Naive B cell (primary cell): ENCODE measurements around the gene DUS2. TPM values are rescaled to one million over a fixed set of nuclear protein-coding genes. Genes with fewer than 3 reads are reported as not detected.

Experiments
- ATAC-seq, 2 donors: fragments of 150-1000 bp; cut with Tn5 transposase; 2 replicates each; pipeline ENCODE4 v1.10.0; 2021; ENCODE audit warnings: low read depth in 2 of 2, mild to moderate bottlenecking in 2 of 2, moderate library complexity in 2 of 2
- DNase-seq: peaks from one replicate; pipeline ENCODE4 v3.0.0; 2022
- H3K27ac Mint-ChIP-seq, 6 donors: one replicate each; pipeline ENCODE4 v1.8.0; 2020 to 2022; ENCODE audit warnings: mild to moderate bottlenecking in 6 of 6, mixed read lengths in 6 of 6, moderate library complexity in 5 of 6, inconsistent platforms in 2 of 6
- H3K27me3 Mint-ChIP-seq, 3 donors: one replicate each; pipeline ENCODE4 v1.8.0; 2021 to 2022; ENCODE audit warnings: mixed read lengths in 3 of 3, mild to moderate bottlenecking in 1 of 3
- H3K36me3 Mint-ChIP-seq, 2 donors: one replicate each; pipeline ENCODE4 v1.8.0; 2020 to 2022; ENCODE audit warnings: mixed read lengths in 2 of 2, inconsistent platforms in 1 of 2, mild to moderate bottlenecking in 1 of 2
- H3K4me1 Mint-ChIP-seq, 3 donors: one replicate each; pipeline ENCODE4 v1.8.0; 2020 to 2022; ENCODE audit warnings: mixed read lengths in 3 of 3, inconsistent platforms in 1 of 3, mild to moderate bottlenecking in 1 of 3, moderate library complexity in 1 of 3
- H3K4me3 Mint-ChIP-seq, 8 donors: one replicate each; pipeline ENCODE4 v1.8.0; 2020 to 2022; ENCODE audit warnings: mild to moderate bottlenecking in 8 of 8, mixed read lengths in 8 of 8, moderate library complexity in 8 of 8, inconsistent platforms in 2 of 8
- H3K9me3 Mint-ChIP-seq, 7 donors: one replicate each; pipeline ENCODE4 v1.8.0; 2020 to 2022; ENCODE audit warnings: mixed read lengths in 7 of 7, mild to moderate bottlenecking in 5 of 7, inconsistent platforms in 2 of 7, moderate library complexity in 1 of 7
- polyA plus RNA-seq, 6 donors: library from polyadenylated mRNA; unstranded; fragments of 300-500 nt; fragmentation: Illumina TruSeq; gene quantifications; one replicate each; pipeline ENCODE4 v1.2.3, GENCODE V29; 2021; ENCODE audit warnings: low read depth in 6 of 6

Gene DUS2
- 10 to 100 TPM; 36.8 to 51.8 (median 49.9) TPM for polyA plus RNA-seq

- DNase-seq, result peak; percentile 92
- Mint-ChIP-seq H3K36me3 (peaks cover 7 to 9% of the 10 kb centered on the region in 2 donors), H3K4me1 (peaks cover 16 to 42% (median 23%) of the 10 kb centered on the region in 3 donors), H3K27ac (peak within 1 kb of the TSS; percentile 85 to 99 (median 96)), H3K27me3 (no peaks in the 10 kb centered on the region), H3K9me3 (no peaks in the 10 kb centered on the region), H3K4me3 (peak within 1 kb of the TSS; percentile 88 to 100 (median 98))
- peak; percentile 94 to 97 for ATAC-seq
Observed at GRCh38 chr16:68022728-68023537, at the start of gene DUS2, which contains the start of gene DDX28. DUS2 (plus strand) TSS chr16:68023284; CDS start chr16:68038024, 14,740 bp downstream. DDX28 (minus strand) TSS chr16:68023232; CDS start chr16:68023202, 30 bp downstream.

- no peaks in the 10 kb centered on the region for H3K9me3 Mint-ChIP-seq
- peak overlapping the region in 1 of 6 donors; percentile 16 for H3K27ac Mint-ChIP-seq
- DNase-seq (no peak), ATAC-seq (no peak)
- H3K4me3 Mint-ChIP-seq, result no peak overlapping the region
- no peaks in the 10 kb centered on the region for H3K4me1 Mint-ChIP-seq
- no peaks in the 10 kb centered on the region for H3K36me3 Mint-ChIP-seq
- peaks cover 0 to 6% (median 0%) of the 10 kb centered on the region in 3 donors for H3K27me3 Mint-ChIP-seq
Observed at GRCh38 chr16:67975321-67976105, 47.6 kb upstream of the DUS2 start.

GRCh38 chr16:67976205-67976604 is 46.9 kb upstream of the DUS2 start:
- ATAC-seq, result no peak
- Mint-ChIP-seq H3K36me3 (no peaks in the 10 kb centered on the region), H3K4me1 (no peaks in the 10 kb centered on the region), H3K27ac (peak overlapping the region in 2 of 6 donors; percentile 16 to 47), H3K4me3 (peak overlapping the region in 1 of 8 donors; percentile 44), H3K9me3 (no peaks in the 10 kb centered on the region), H3K27me3 (peaks cover 0 to 6% (median 0%) of the 10 kb centered on the region in 3 donors)
- no peak for DNase-seq

- DNase-seq (no peak), ATAC-seq (no peak)
- Mint-ChIP-seq H3K9me3 (no peaks in the 10 kb centered on the region), H3K36me3 (no peaks in the 10 kb centered on the region), H3K4me3 (no peak overlapping the region), H3K27ac (no peak overlapping the region), H3K27me3 (peaks cover 0 to 6% (median 0%) of the 10 kb centered on the region in 3 donors), H3K4me1 (no peaks in the 10 kb centered on the region)
Observed at GRCh38 chr16:67977005-67977404, 46.1 kb upstream of the DUS2 start.

GRCh38 chr16:67977469-67978227 is 45.4 kb upstream of the DUS2 start:
- Mint-ChIP-seq H3K4me1 (peaks cover 0 to 5% (median 1%) of the 10 kb centered on the region in 3 donors), H3K4me3 (peak overlapping the region in 1 of 8 donors; percentile 41), H3K27ac (peak overlapping the region in 2 of 6 donors; percentile 37 to 62), H3K9me3 (no peaks in the 10 kb centered on the region), H3K27me3 (peaks cover 0 to 6% (median 0%) of the 10 kb centered on the region in 3 donors), H3K36me3 (no peaks in the 10 kb centered on the region)
- DNase-seq (no peak), ATAC-seq (no peak)

GRCh38 chr16:67979955-67980678 is 43.0 kb upstream of the DUS2 start, which contains the start of gene DPEP3:
DPEP3 (minus strand) TSS chr16:67980499; CDS start chr16:67980380, 119 bp downstream.
- Mint-ChIP-seq H3K4me1 (peaks cover 12 to 26% (median 24%) of the 10 kb centered on the region in 3 donors), H3K36me3 (no peaks in the 10 kb centered on the region), H3K9me3 (no peaks in the 10 kb centered on the region), H3K27ac (peak within 1 kb of the TSS in 1 of 6 donors; percentile 73), H3K4me3 (no peak within 1 kb of the TSS), H3K27me3 (peaks cover 0 to 6% (median 0%) of the 10 kb centered on the region in 3 donors)
- no peak for ATAC-seq
- DNase-seq, result no peak

- DNase-seq (no peak), ATAC-seq (no peak)
- H3K4me3 Mint-ChIP-seq, result no peak overlapping the region
- H3K27me3 Mint-ChIP-seq, result no peaks in the 10 kb centered on the region
- H3K4me1 Mint-ChIP-seq, result peaks cover 12 to 31% (median 25%) of the 10 kb centered on the region in 3 donors
- H3K9me3 Mint-ChIP-seq, result no peaks in the 10 kb centered on the region
- peak overlapping the region in 1 of 6 donors; percentile 34 for H3K27ac Mint-ChIP-seq
- no peaks in the 10 kb centered on the region for H3K36me3 Mint-ChIP-seq
Observed at GRCh38 chr16:67982011-67982696, 40.9 kb upstream of the DUS2 start.

GRCh38 chr16:67986949-67987348 is 36.1 kb upstream of the DUS2 start:
- Mint-ChIP-seq H3K4me1 (peaks cover 32 to 67% (median 45%) of the 10 kb centered on the region in 3 donors), H3K27me3 (no peaks in the 10 kb centered on the region)

GRCh38 chr16:67987460-67988160 is 35.5 kb upstream of the DUS2 start:
- Mint-ChIP-seq H3K36me3 (no peaks in the 10 kb centered on the region), H3K27ac (peak overlapping the region in 5 of 6 donors; percentile 47 to 89 (median 78)), H3K9me3 (no peaks in the 10 kb centered on the region), H3K4me3 (peak overlapping the region in 2 of 8 donors; percentile 39 to 59), H3K4me1 (peaks cover 36 to 71% (median 45%) of the 10 kb centered on the region in 3 donors), H3K27me3 (no peaks in the 10 kb centered on the region)
- DNase-seq (no peak), ATAC-seq (no peak)

More at GRCh38 chr16:67986949-67987348, 36.1 kb upstream of the DUS2 start:
- no peak for ATAC-seq
- Mint-ChIP-seq H3K27ac (peak overlapping the region in 3 of 6 donors; percentile 47 to 80 (median 78)), H3K9me3 (no peaks in the 10 kb centered on the region), H3K4me3 (no peak overlapping the region), H3K36me3 (no peaks in the 10 kb centered on the region)
- no peak for DNase-seq

- no peak overlapping the region for H3K4me3 Mint-ChIP-seq
- no peaks in the 10 kb centered on the region for H3K36me3 Mint-ChIP-seq
- H3K4me1 Mint-ChIP-seq, result peaks cover 35 to 71% (median 49%) of the 10 kb centered on the region in 3 donors
Observed at GRCh38 chr16:67988675-67989074, 34.4 kb upstream of the DUS2 start.

GRCh38 chr16:67989322-67990017 is 33.6 kb upstream of the DUS2 start:
- H3K4me3 Mint-ChIP-seq, result peak overlapping the region in 2 of 8 donors; percentile 22 to 40
- H3K27me3 Mint-ChIP-seq, result no peaks in the 10 kb centered on the region
- H3K27ac Mint-ChIP-seq, result peak overlapping the region in 3 of 6 donors; percentile 47 to 78 (median 75)
- H3K4me1 Mint-ChIP-seq, result peaks cover 38 to 71% (median 47%) of the 10 kb centered on the region in 3 donors
- H3K9me3 Mint-ChIP-seq, result no peaks in the 10 kb centered on the region
- ATAC-seq (no peak), DNase-seq (no peak)
- no peaks in the 10 kb centered on the region for H3K36me3 Mint-ChIP-seq

More at GRCh38 chr16:67988675-67989074, 34.4 kb upstream of the DUS2 start:
- Mint-ChIP-seq H3K9me3 (no peaks in the 10 kb centered on the region), H3K27ac (peak overlapping the region in 3 of 6 donors; percentile 42 to 91 (median 78)), H3K27me3 (no peaks in the 10 kb centered on the region)
- DNase-seq (no peak), ATAC-seq (no peak)
